ENCODE data around the gene CYLC1. TPM values are rescaled to one million over a fixed set of nuclear protein-coding genes. Genes with fewer than 3 reads are reported as not detected.

Gene CYLC1
- total and polyA plus RNA-seq, 2 donors (not counting 3 experiments of a cell fraction or from before 2014, with no cell fraction given): not detected

- Histone ChIP-seq H4K20me1 (replicated peaks; ENCODE audit: control insufficient read depth, extremely low read depth, insufficient read depth, low read length) (no peaks in the 10 kb centered on the region), H3K9ac (replicated peaks; ENCODE audit: extremely low read depth, insufficient read depth, low read length) (no peak overlapping the region), H3K79me2 (ENCODE audit: control insufficient read depth, insufficient read depth, low read length) (no peaks in the 10 kb centered on the region), H3K4me1 (ENCODE audit: control insufficient read depth, extremely low read depth, insufficient read depth, low read length) (no peaks in the 10 kb centered on the region), H3K4me2 (ENCODE audit: insufficient read depth, low read length) (no peak overlapping the region), H3K4me3 (replicated peaks in 1 of 3; ENCODE audit: insufficient read depth in 1 of 3, low read depth in 1 of 3, low read length in 3 of 3) (no peak overlapping the region), H3K27ac (ENCODE audit: insufficient read depth, low read depth, low read length) (no peak overlapping the region), H2AFZ (ENCODE audit: low read depth, low read length) (no peak overlapping the region), H3K9me3 (replicated peaks; ENCODE audit: control insufficient read depth, insufficient read depth, low read length) (no peaks in the 10 kb centered on the region), H3K9me1 (replicated peaks; ENCODE audit: control insufficient read depth, extremely low read depth, insufficient read depth, low read length) (no peaks in the 10 kb centered on the region), H3K27me3 (ENCODE audit: control insufficient read depth in 2 of 2, insufficient read depth in 2 of 2, low read length in 2 of 2) (no peaks in the 10 kb centered on the region), H3K36me3 (ENCODE audit: control insufficient read depth in 2 of 2, extremely low read depth in 1 of 2, insufficient read depth in 2 of 2, low read length in 2 of 2) (no peaks in the 10 kb centered on the region)
- no TSS peak for BruUV-seq (replicated peaks)
- ChIA-PET POLR2A (no interaction called here), CTCF (no interaction called here)
- no peak for FAIRE-seq
- TF ChIP-seq POLR2A (IDR thresholded peaks at IDR 0.05; ENCODE audit: low read depth, low read length) (no peak), POLR2AphosphoS5 (IDR thresholded peaks at IDR 0.05; ENCODE audit: insufficient read depth, low read depth, low read length) (no peak), GATA2 (IDR thresholded peaks at IDR 0.05; ENCODE audit: insufficient read depth, insufficient read length, low read depth, low read length) (no peak)
- DNase-seq (ENCODE audit: low read depth, low spot score): no peak
- intact Hi-C loops (cut with micrococcal nuclease) (no loop called here), dilution Hi-C loops (cut with MboI; ENCODE audit: extremely low pct_ligation_motif_present, low sequenced_read_pairs) (no loop called here)
Measured at GRCh38 chrX:83916525-83916924, 55.6 kb downstream of the CYLC1 start.

- Histone ChIP-seq H4K20me1 (replicated peaks; ENCODE audit: control insufficient read depth, extremely low read depth, insufficient read depth, low read length) (no peaks in the 10 kb centered on the region), H3K4me3 (replicated peaks in 1 of 3; ENCODE audit: insufficient read depth in 1 of 3, low read depth in 1 of 3, low read length in 3 of 3) (no peak overlapping the region), H3K9me1 (replicated peaks; ENCODE audit: control insufficient read depth, extremely low read depth, insufficient read depth, low read length) (no peaks in the 10 kb centered on the region), H3K9me3 (replicated peaks; ENCODE audit: control insufficient read depth, insufficient read depth, low read length) (no peaks in the 10 kb centered on the region), H2AFZ (ENCODE audit: low read depth, low read length) (no peak overlapping the region), H3K4me2 (ENCODE audit: insufficient read depth, low read length) (no peak overlapping the region), H3K4me1 (ENCODE audit: control insufficient read depth, extremely low read depth, insufficient read depth, low read length) (no peaks in the 10 kb centered on the region), H3K36me3 (ENCODE audit: control insufficient read depth in 2 of 2, extremely low read depth in 1 of 2, insufficient read depth in 2 of 2, low read length in 2 of 2) (no peaks in the 10 kb centered on the region), H3K27ac (ENCODE audit: insufficient read depth, low read depth, low read length) (no peak overlapping the region), H3K27me3 (ENCODE audit: control insufficient read depth in 2 of 2, insufficient read depth in 2 of 2, low read length in 2 of 2) (no peaks in the 10 kb centered on the region), H3K9ac (replicated peaks; ENCODE audit: extremely low read depth, insufficient read depth, low read length) (no peak overlapping the region), H3K79me2 (ENCODE audit: control insufficient read depth, insufficient read depth, low read length) (no peaks in the 10 kb centered on the region)
- BruUV-seq (replicated peaks): no TSS peak
- ChIA-PET POLR2A (no interaction called here), CTCF (no interaction called here)
- TF ChIP-seq POLR2A (IDR thresholded peaks at IDR 0.05; ENCODE audit: low read depth, low read length): no peak
- no peak for TF ChIP-seq JUN (IDR thresholded peaks at IDR 0.05; ENCODE audit: borderline replicate concordance, insufficient read depth, insufficient read length, low read depth)
- no peak for TF ChIP-seq GATA2 (IDR thresholded peaks at IDR 0.05; ENCODE audit: insufficient read depth, insufficient read length, low read depth, low read length)
- no peak for TF ChIP-seq POLR2AphosphoS5 (IDR thresholded peaks at IDR 0.05; ENCODE audit: insufficient read depth, low read depth, low read length)
- no peak for TF ChIP-seq EZH2 (IDR thresholded peaks at IDR 0.05; ENCODE audit: borderline replicate concordance, low read depth, low read length, severe bottlenecking)
- no peak for TF ChIP-seq FOS (IDR thresholded peaks at IDR 0.05; ENCODE audit: borderline replicate concordance, insufficient read depth, low read length)
- no peak for TF ChIP-seq MAX (IDR thresholded peaks at IDR 0.05; ENCODE audit: insufficient read depth, insufficient read length)
- no peak for TF ChIP-seq CTCF (IDR thresholded peaks at IDR 0.05; ENCODE audit: extremely low read depth in 1 of 2, insufficient read depth in 1 of 2, low read depth in 1 of 2, low read length in 2 of 2)
- no peak for TF ChIP-seq MYC (IDR thresholded peaks at IDR 0.05; ENCODE audit: low read depth, low read length)
- FAIRE-seq: no peak
- intact Hi-C loops (cut with micrococcal nuclease) (no loop called here), dilution Hi-C loops (cut with MboI; ENCODE audit: extremely low pct_ligation_motif_present, low sequenced_read_pairs) (no loop called here)
- DNase-seq (ENCODE audit: low read depth, low spot score): no peak
Measured at GRCh38 chrX:83934220-83934619, 73.3 kb downstream of the CYLC1 start.
